ENCODE data around the gene ZNF438.

ZNF438 gene

DNA sequence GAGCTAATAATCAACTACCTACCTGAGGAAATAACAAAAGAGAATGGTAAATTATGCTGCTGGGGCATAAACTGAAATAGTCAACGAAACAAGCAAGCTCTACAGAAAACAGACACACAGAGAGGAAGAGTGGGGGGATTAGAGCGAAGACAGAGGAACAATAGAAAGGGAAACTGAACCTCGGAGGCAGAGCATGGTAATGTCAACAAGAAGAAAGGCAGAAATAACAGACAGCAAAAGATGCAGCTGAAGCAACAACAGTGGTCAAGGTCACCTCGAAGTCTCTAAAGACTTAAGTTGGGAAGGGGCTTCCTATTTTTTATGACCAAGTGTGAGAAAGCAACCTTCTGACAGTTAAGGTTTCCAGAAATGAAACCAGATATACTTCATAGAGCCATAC is 177.0 kb downstream of the ZNF438 start:
- TF ChIP-seq BHLHE40 (IDR thresholded peaks at IDR 0.05; ENCODE audit: borderline replicate concordance) (no peak), LEF1 (IDR thresholded peaks at IDR 0.05; ENCODE audit: borderline replicate concordance) (no peak), FOXM1 (IDR thresholded peaks at IDR 0.05; ENCODE audit: borderline replicate concordance) (no peak)
- CTCF ChIA-PET = no interaction called here
- DNase-seq (ENCODE audit: extremely low spot score) = no peak
- POLR2A ChIA-PET = no interaction called here

GRCh38 chr10:30853066-30853465 is 178.6 kb downstream of the ZNF438 start:
- POLR2A ChIA-PET = no interaction called here
- CTCF ChIA-PET = no interaction called here
- TF ChIP-seq FOXK2 (IDR thresholded peaks at IDR 0.05) (no peak), LEF1 (IDR thresholded peaks at IDR 0.05; ENCODE audit: borderline replicate concordance) (no peak), SP1 (IDR thresholded peaks at IDR 0.05) (no peak), ZNF384 (IDR thresholded peaks at IDR 0.05) (no peak), HDGF (IDR thresholded peaks at IDR 0.05; ENCODE audit: borderline replicate concordance) (no peak), FOXA1 (IDR thresholded peaks at IDR 0.05) (no peak), BHLHE40 (IDR thresholded peaks at IDR 0.05; ENCODE audit: borderline replicate concordance) (no peak), ELF4 (IDR thresholded peaks at IDR 0.05) (no peak)

GRCh38 chr10:30850776-30851175 is 180.9 kb downstream of the ZNF438 start:
- CTCF ChIA-PET = no interaction called here
- DNase-seq (ENCODE audit: extremely low spot score) = no peak
- TF ChIP-seq FOXM1 (IDR thresholded peaks at IDR 0.05; ENCODE audit: borderline replicate concordance) (no peak), L3MBTL2 (conservative IDR thresholded peaks at IDR 0.05) (no peak), CTBP1 (IDR thresholded peaks at IDR 0.05; ENCODE audit: borderline replicate concordance) (no peak), SP1 (IDR thresholded peaks at IDR 0.05) (no peak), ZNF384 (IDR thresholded peaks at IDR 0.05) (no peak), TARDBP (IDR thresholded peaks at IDR 0.05) (no peak), ELF4 (IDR thresholded peaks at IDR 0.05) (no peak), BHLHE40 (IDR thresholded peaks at IDR 0.05; ENCODE audit: borderline replicate concordance) (no peak), FOXK2 (IDR thresholded peaks at IDR 0.05) (no peak), SUZ12 (IDR thresholded peaks at IDR 0.05) (no peak), NFRKB (IDR thresholded peaks at IDR 0.05) (no peak), LEF1 (IDR thresholded peaks at IDR 0.05; ENCODE audit: borderline replicate concordance) (no peak), ARNT (IDR thresholded peaks at IDR 0.05) (no peak), FOXA1 (IDR thresholded peaks at IDR 0.05) (no peak), HDGF (IDR thresholded peaks at IDR 0.05; ENCODE audit: borderline replicate concordance) (no peak)
- TF ChIP-seq, protein P1, sequence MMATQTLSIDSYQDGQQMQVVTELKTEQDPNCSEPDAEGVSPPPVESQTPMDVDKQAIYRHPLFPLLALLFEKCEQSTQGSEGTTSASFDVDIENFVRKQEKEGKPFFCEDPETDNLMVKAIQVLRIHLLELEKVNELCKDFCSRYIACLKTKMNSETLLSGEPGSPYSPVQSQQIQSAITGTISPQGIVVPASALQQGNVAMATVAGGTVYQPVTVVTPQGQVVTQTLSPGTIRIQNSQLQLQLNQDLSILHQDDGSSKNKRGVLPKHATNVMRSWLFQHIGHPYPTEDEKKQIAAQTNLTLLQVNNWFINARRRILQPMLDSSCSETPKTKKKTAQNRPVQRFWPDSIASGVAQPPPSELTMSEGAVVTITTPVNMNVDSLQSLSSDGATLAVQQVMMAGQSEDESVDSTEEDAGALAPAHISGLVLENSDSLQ (IDR thresholded peaks at IDR 0.05) = no peak
- POLR2A ChIA-PET = no interaction called here

More at GRCh38 chr10:30853066-30853465, 178.6 kb downstream of the ZNF438 start:
- no peak for DNase-seq (ENCODE audit: extremely low spot score)

DNA sequence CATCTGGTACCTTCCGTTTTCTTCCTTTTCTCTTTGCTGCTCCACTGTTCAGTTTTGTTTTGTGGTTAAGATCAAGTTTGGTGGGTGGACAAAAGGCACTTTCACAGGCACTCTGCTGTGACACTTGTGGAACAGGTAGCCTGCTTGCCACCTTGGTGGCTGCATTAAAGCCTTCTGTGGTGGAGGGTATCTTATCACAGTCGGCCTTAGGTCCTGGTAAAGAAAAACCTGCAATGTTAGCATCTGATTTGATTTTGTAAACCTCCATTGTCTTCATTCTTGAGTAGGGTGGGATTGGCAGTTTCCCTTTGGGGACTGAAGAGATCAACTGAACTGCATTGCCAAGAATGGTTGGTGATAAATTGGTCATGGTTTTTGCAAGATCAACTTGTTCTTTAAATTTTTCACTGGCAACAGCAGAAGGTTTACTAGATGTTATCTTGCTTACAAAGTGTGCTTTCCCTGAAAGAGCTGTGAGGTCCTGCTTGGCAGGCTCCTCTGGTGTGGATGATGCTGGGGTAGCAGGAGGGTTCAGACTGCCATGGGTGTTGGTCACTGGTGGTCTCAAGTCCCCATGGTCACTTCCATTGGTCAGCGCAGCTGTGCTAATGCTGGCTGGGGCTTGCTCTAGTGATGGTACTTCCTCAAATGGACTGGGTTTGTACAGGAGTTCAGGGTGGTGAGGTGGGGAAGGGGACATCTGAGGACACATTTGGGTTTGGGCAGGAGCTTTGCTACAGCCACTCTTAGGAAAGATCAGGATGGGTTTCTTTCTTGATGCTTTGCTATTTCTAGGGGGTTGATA is 182.2 kb downstream of the ZNF438 start:
- TF ChIP-seq SUZ12 (IDR thresholded peaks at IDR 0.05) (no peak), FOXA1 (IDR thresholded peaks at IDR 0.05) (no peak), TARDBP (IDR thresholded peaks at IDR 0.05) (no peak), NFRKB (IDR thresholded peaks at IDR 0.05) (no peak), FOXM1 (IDR thresholded peaks at IDR 0.05; ENCODE audit: borderline replicate concordance) (no peak), ARNT (IDR thresholded peaks at IDR 0.05) (no peak), FOXK2 (IDR thresholded peaks at IDR 0.05) (no peak), BHLHE40 (IDR thresholded peaks at IDR 0.05; ENCODE audit: borderline replicate concordance) (no peak), LEF1 (IDR thresholded peaks at IDR 0.05; ENCODE audit: borderline replicate concordance) (no peak)
- TF ChIP-seq, protein P1 (IDR thresholded peaks at IDR 0.05) = no peak
- ChIA-PET CTCF (no interaction called here), POLR2A (no interaction called here)

DNA sequence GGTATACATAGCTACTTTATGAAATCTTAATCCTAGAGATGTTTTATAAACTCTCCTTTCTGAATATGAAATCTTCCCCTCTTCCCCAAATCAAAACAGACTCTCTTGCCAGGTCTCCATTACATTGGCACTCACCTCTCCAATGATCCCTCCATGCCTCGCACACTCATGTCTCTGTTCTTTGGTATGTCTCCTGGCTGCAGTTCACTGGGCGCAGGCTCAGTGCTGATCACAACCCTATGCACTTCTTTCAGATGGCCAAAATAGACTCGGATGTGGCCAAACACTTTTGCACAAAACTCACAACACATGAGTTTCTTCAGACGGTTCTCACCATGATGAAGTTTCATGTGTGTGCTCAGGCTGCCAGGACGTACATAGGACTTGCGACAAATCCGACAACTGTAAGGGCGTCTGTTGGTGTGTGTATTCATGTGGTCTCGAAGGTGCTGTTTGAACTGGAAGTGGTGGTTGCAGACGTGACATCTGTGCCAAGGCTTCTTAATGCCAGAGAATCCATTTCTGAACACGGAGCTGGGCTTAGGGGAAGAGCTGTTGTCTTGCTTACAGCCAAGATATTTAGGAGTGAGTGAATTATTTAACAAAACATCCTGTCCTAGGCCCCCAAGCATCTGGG is 183.2 kb downstream of the ZNF438 start:
- no peak for TF ChIP-seq FOXK2 (IDR thresholded peaks at IDR 0.05)
- CTCF ChIA-PET = no interaction called here
- POLR2A ChIA-PET = no interaction called here
- no peak for DNase-seq (ENCODE audit: extremely low spot score)

More for the DNA sequence above, 182.2 kb downstream of the ZNF438 start:
- DNase-seq (ENCODE audit: extremely low spot score) = no peak

DNA sequence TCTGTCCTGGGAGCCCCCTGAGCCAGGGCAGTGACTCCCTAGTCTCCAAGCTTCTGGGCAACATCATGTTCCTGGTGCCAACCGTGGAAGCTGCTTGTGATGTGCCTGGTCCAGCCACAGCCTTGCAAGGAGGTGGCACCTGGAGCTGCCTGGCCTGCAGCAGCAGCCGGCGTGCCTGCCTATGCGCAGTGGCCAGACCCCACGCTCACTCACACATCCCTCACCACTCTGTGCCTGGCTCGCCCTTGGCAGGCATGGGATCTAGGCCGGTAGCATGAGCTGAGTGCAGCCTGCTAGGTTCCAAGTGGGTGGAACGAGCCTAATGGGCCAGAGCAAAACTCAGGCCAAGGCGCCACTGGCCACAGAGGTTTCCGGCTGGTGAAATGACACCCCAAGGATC is 184.0 kb downstream of the ZNF438 start:
- no peak for DNase-seq (ENCODE audit: extremely low spot score)
- no peak for TF ChIP-seq ELF4 (IDR thresholded peaks at IDR 0.05)
- TF ChIP-seq, protein P1 (IDR thresholded peaks at IDR 0.05) = no peak
- no peak for TF ChIP-seq ZNF384 (IDR thresholded peaks at IDR 0.05)
- no peak for TF ChIP-seq BHLHE40 (IDR thresholded peaks at IDR 0.05; ENCODE audit: borderline replicate concordance)
- no peak for TF ChIP-seq NFRKB (IDR thresholded peaks at IDR 0.05)
- TF ChIP-seq TARDBP (IDR thresholded peaks at IDR 0.05) = no peak
- ChIA-PET CTCF (no interaction called here), POLR2A (no interaction called here)

GRCh38 chr10:30847199-30847598 is 184.5 kb downstream of the ZNF438 start:
- POLR2A ChIA-PET = no interaction called here
- DNase-seq (ENCODE audit: extremely low spot score) = no peak
- TF ChIP-seq TARDBP (IDR thresholded peaks at IDR 0.05) (no peak), FOXK2 (IDR thresholded peaks at IDR 0.05) (no peak), HDGF (IDR thresholded peaks at IDR 0.05; ENCODE audit: borderline replicate concordance) (no peak), SUZ12 (IDR thresholded peaks at IDR 0.05) (no peak), FOXA1 (IDR thresholded peaks at IDR 0.05) (no peak), ELF4 (IDR thresholded peaks at IDR 0.05) (no peak), L3MBTL2 (conservative IDR thresholded peaks at IDR 0.05) (no peak), CTBP1 (IDR thresholded peaks at IDR 0.05; ENCODE audit: borderline replicate concordance) (no peak)
- CTCF ChIA-PET = no interaction called here
